Mesendoderm (in vitro differentiated cells): ENCODE results near the gene PLAAT3.
"Not testable (repeated sequence)": the region's sequence is repeated elsewhere in the genome, so short reads cannot be mapped to it uniquely, and the experiment has no call there.

Source experiments
- DNase-seq: peaks from one replicate; pipeline ENCODE4 v3.0.0; 2013
- H2AK5ac ChIP-seq: 2 replicates; pipeline ENCODE4 v1.6.1; 2013; ENCODE audit warnings: low read length, inconsistent platforms
- H2BK120ac ChIP-seq: 2 replicates; pipeline ENCODE4 v1.6.1; 2013; ENCODE audit warnings: low read depth, mild to moderate bottlenecking, low read length, moderate library complexity, mixed read lengths
- H2BK15ac ChIP-seq: replicated peaks from 2 replicates; pipeline ENCODE4 v1.6.1; 2013; ENCODE audit warnings: low read depth, mild to moderate bottlenecking, moderate library complexity
- H2BK5ac ChIP-seq: 2 replicates; pipeline ENCODE4 v1.6.1; 2013; ENCODE audit warnings: low read length, inconsistent platforms
- H3K18ac ChIP-seq: 2 replicates; pipeline ENCODE4 v1.6.1; 2013; ENCODE audit warnings: mild to moderate bottlenecking, low read length, mixed read lengths
- H3K23ac ChIP-seq: one replicate; pipeline ENCODE4 v1.6.1; 2013; ENCODE audit warnings: low read length
- H3K27ac ChIP-seq: 2 replicates; pipeline ENCODE4 v1.5.1; 2013; ENCODE audit warnings: low read depth, mild to moderate bottlenecking, inconsistent platforms, low read length, moderate library complexity
- H3K27me3 ChIP-seq: 2 replicates; pipeline ENCODE4 v1.6.1; 2013; ENCODE audit warnings: low read length, control low read depth, mild to moderate bottlenecking, inconsistent platforms; ENCODE audit not compliant: insufficient read depth, poor library complexity
- H3K36me3 ChIP-seq: 2 replicates; pipeline ENCODE4 v1.6.1; 2013; ENCODE audit warnings: low read length, inconsistent platforms; ENCODE audit not compliant: control insufficient read depth, insufficient read depth
- H3K4ac ChIP-seq: one replicate; pipeline ENCODE4 v1.6.1; 2013; ENCODE audit warnings: low read depth, mild to moderate bottlenecking, low read length, moderate library complexity
- H3K4me1 ChIP-seq: 2 replicates; pipeline ENCODE4 v1.6.1; 2013; ENCODE audit warnings: low read depth, low read length, inconsistent platforms; ENCODE audit not compliant: control insufficient read depth
- H3K4me2 ChIP-seq: 2 replicates; pipeline ENCODE4 v1.6.1; 2013; ENCODE audit warnings: low read length
- H3K4me3 ChIP-seq: 2 replicates; pipeline ENCODE4 v1.5.1; 2013; ENCODE audit warnings: mild to moderate bottlenecking, low read length
- H3K56ac ChIP-seq: one replicate; pipeline ENCODE4 v1.6.1; 2013; ENCODE audit warnings: low read length
- H3K79me1 ChIP-seq: 2 replicates; pipeline ENCODE4 v1.6.1; 2013; ENCODE audit warnings: low read length, inconsistent platforms
- H3K79me2 ChIP-seq: 2 replicates; pipeline ENCODE4 v1.6.1; 2013; ENCODE audit warnings: mild to moderate bottlenecking, low read length; ENCODE audit not compliant: control insufficient read depth, insufficient read depth
- H3K9ac ChIP-seq: 2 replicates; pipeline ENCODE4 v1.6.1; 2013; ENCODE audit warnings: low read length, inconsistent platforms
- H4K5ac ChIP-seq: one replicate; pipeline ENCODE4 v1.6.1; 2013; ENCODE audit warnings: low read length
- H4K8ac ChIP-seq: one replicate; pipeline ENCODE4 v1.6.1; 2013; ENCODE audit warnings: low read depth, mild to moderate bottlenecking, control low read depth, low read length, moderate library complexity
- WGBS: extraction: QIAGEN DNeasy Blood & Tissue Kit; methylation state at CpG from one replicate; pipeline ENCODE4 v1.1.7; 2013; ENCODE audit warnings: low lambda C conversion rate, missing lambda C conversion rate; ENCODE audit not compliant: insufficient coverage; ENCODE audit errors: extremely low coverage; 5-methylcytosine and 5-hydroxymethylcytosine counted together

PLAAT3 gene

GRCh38 chr11:63608353-63609345, 5.6 kb downstream of the PLAAT3 start:
- Histone ChIP-seq H3K56ac (peak overlapping the region; percentile 17), H3K27ac (no peak overlapping the region), H2AK5ac (no peak overlapping the region), H3K18ac (no peak overlapping the region), H3K4me1 (peaks cover 7% of the 10 kb centered on the region), H3K23ac (no peak overlapping the region), H3K4me2 (no peak overlapping the region), H3K36me3 (no peaks in the 10 kb centered on the region), H2BK120ac (no peak overlapping the region), H3K79me2 (peaks cover 1% of the 10 kb centered on the region), H4K5ac (no peak overlapping the region), H3K79me1 (no peaks in the 10 kb centered on the region), H2BK15ac (no peak overlapping the region), H3K27me3 (no peaks in the 10 kb centered on the region), H3K4me3 (no peak overlapping the region), H3K9ac (no peak overlapping the region), H3K4ac (no peak overlapping the region), H2BK5ac (no peak overlapping the region), H4K8ac (no peak overlapping the region)
- no CpG with 5 or more reads among the region's 11 CpGs for WGBS
- DNase-seq, result no peak

GRCh38 chr11:63603180-63603518, 11.1 kb downstream of the PLAAT3 start:
- H2BK15ac ChIP-seq, result no peak overlapping the region
- no peak overlapping the region for H4K8ac ChIP-seq
- no peak overlapping the region for H4K5ac ChIP-seq
- H3K4me1 ChIP-seq, result no peaks in the 10 kb centered on the region
- WGBS, result no CpG with 5 or more reads among the region's 3 CpGs
- H3K4me2 ChIP-seq, result no peak overlapping the region
- no peaks in the 10 kb centered on the region for H3K79me1 ChIP-seq
- peak overlapping the region; percentile 9 for H3K18ac ChIP-seq
- no peak overlapping the region for H3K4ac ChIP-seq
- H3K27ac ChIP-seq, result no peak overlapping the region
- DNase-seq, result no peak
- no peaks in the 10 kb centered on the region for H3K36me3 ChIP-seq
- H3K79me2 ChIP-seq, result no peaks in the 10 kb centered on the region
- no peak overlapping the region for H2AK5ac ChIP-seq
- H2BK120ac ChIP-seq, result no peak overlapping the region
- H3K27me3 ChIP-seq, result no peaks in the 10 kb centered on the region
- peak overlapping the region; percentile 25 for H3K56ac ChIP-seq
- no peak overlapping the region for H3K9ac ChIP-seq
- no peak overlapping the region for H2BK5ac ChIP-seq
- H3K23ac ChIP-seq, result peak overlapping the region; percentile 80
- no peak overlapping the region for H3K4me3 ChIP-seq

DNA sequence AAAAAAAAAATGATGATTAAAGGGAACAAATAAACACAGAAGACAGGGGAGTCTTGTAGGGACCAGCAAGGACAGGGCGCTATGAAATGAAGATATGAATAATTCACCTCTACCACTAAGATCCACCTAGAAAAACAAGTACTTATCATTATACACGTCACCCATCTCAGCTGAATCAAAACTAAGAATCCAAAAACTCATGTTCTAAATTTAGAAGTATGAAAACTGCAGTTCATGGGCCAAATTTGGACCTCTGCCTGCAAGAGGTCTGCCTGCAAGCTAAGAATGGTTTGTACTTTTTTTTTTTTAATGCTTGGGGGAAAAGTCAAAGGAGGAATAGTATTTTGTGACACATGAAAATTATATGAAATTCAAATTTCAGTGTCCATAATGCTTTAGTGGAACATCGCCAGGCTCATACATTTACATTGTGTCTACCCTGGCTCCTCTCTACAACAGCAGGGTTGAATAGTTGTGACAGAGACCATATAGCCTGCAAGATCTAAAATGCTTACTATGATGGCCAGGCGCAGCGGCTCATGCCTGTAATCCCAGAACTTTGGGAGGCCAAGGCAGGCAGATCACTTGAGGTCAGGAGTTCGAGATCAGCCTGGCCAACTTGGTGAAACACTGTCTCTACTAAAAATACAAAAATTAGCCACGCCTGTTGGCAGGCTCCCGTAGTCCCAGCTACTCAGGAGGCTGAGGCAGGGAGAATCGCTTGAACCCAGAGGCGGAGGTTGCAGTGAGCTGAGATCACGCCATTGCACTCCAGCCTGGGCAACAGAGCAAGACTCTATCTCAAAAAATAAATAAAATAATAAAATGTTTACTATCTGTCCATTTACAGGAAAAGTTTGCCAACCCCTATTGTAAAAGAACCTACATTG, 11.7 kb downstream of the PLAAT3 start:
- not testable (repeated sequence) for H4K8ac ChIP-seq, H3K4me3 ChIP-seq, H3K9ac ChIP-seq, H3K27ac ChIP-seq, H2BK5ac ChIP-seq, H3K18ac ChIP-seq, H2BK120ac ChIP-seq, H3K79me2 ChIP-seq, DNase-seq, H3K23ac ChIP-seq, H3K4ac ChIP-seq, H3K56ac ChIP-seq, H3K27me3 ChIP-seq, H4K5ac ChIP-seq, H3K4me1 ChIP-seq, H3K4me2 ChIP-seq, H3K36me3 ChIP-seq, H2AK5ac ChIP-seq, H3K79me1 ChIP-seq, H2BK15ac ChIP-seq
- whole genome bisulfite sequencing, result no CpG with 5 or more reads among the region's 11 CpGs

GRCh38 chr11:63599211-63600122, 14.8 kb downstream of the PLAAT3 start:
- H3K4me3 ChIP-seq, result no peak overlapping the region
- no CpG with 5 or more reads among the region's 7 CpGs for WGBS
- no peak overlapping the region for H2BK15ac ChIP-seq
- no peak overlapping the region for H3K56ac ChIP-seq
- no peaks in the 10 kb centered on the region for H3K36me3 ChIP-seq
- H3K27ac ChIP-seq, result no peak overlapping the region
- H3K27me3 ChIP-seq, result no peaks in the 10 kb centered on the region
- no peak overlapping the region for H4K8ac ChIP-seq
- DNase-seq, result peak; percentile 23
- H3K9ac ChIP-seq, result no peak overlapping the region
- H2AK5ac ChIP-seq, result no peak overlapping the region
- no peak overlapping the region for H3K18ac ChIP-seq
- H3K4me2 ChIP-seq, result no peak overlapping the region
- H2BK5ac ChIP-seq, result no peak overlapping the region
- no peak overlapping the region for H2BK120ac ChIP-seq
- H3K4me1 ChIP-seq, result no peaks in the 10 kb centered on the region
- H3K79me1 ChIP-seq, result no peaks in the 10 kb centered on the region
- H4K5ac ChIP-seq, result no peak overlapping the region
- no peaks in the 10 kb centered on the region for H3K79me2 ChIP-seq
- H3K23ac ChIP-seq, result no peak overlapping the region
- no peak overlapping the region for H3K4ac ChIP-seq

DNA sequence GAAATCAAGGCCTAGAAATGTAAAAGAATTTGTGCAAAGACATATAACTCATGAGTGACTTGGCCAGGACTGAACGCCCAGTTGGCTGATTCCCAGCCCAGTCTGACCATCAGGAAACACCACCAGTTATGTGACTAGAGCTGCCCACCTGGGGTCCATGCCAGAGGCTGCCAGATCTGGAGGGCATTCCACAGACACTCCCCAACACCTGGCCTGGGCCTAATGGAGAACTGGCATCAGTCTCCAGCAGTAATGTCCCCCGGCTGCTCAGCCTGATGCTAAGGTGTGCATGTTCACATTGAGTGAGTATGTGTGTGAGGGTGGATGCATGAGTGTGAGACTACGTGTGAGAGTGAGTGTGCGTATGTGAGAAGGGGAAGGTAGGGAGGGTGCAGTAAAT, 15.7 kb downstream of the PLAAT3 start:
- Histone ChIP-seq H3K4me3 (no peak overlapping the region), H3K4ac (no peak overlapping the region), H3K23ac (no peak overlapping the region), H2BK5ac (no peak overlapping the region), H3K9ac (no peak overlapping the region), H2BK15ac (no peak overlapping the region), H3K79me2 (no peaks in the 10 kb centered on the region), H4K5ac (no peak overlapping the region), H3K27ac (no peak overlapping the region), H2BK120ac (no peak overlapping the region), H3K18ac (no peak overlapping the region), H3K4me1 (no peaks in the 10 kb centered on the region), H3K79me1 (no peaks in the 10 kb centered on the region), H4K8ac (no peak overlapping the region), H3K56ac (no peak overlapping the region), H3K36me3 (no peaks in the 10 kb centered on the region), H3K4me2 (no peak overlapping the region), H3K27me3 (no peaks in the 10 kb centered on the region), H2AK5ac (no peak overlapping the region)
- no peak for DNase-seq
- WGBS, result 100% methylated on average over 2 of the region's 4 CpGs
